OCI-LY7 (cell line): ENCODE data around the gene TBX5. TPM values are rescaled to one million over a fixed set of nuclear protein-coding genes. Genes with fewer than 3 reads are reported as not detected.

Experiments
- BruUV-seq: library from RNA; stranded (reverse); fragments of 400-500 nt; replicated peaks from 2 replicates; lab custom pipeline; 2021; lab: Mats Ljungman, UMichigan
- CTCF ChIA-PET: fragments of 300-600 bp; sonication (Branson Sonifier 250); formaldehyde crosslinking; loops from one replicate; lab custom pipeline; 2022; ENCODE audit warnings: antibody characterized with exemption; ENCODE audit not compliant: unreplicated experiment; lab: Charles Lee
- POLR2A ChIA-PET: fragments of 300-600 bp; sonication (Branson Sonifier 250); formaldehyde crosslinking; loops from one replicate; lab custom pipeline; 2022; ENCODE audit warnings: antibody characterized with exemption; lab: Charles Lee
- DNase-seq: peaks from one replicate; pipeline ENCODE4 v3.0.0-alpha.2; 2015; ENCODE audit warnings: low spot score
- H2AFZ ChIP-seq: fragments of 200-600 bp; sonication (generic), shearing (Covaris generic); 2 replicates; pipeline ENCODE4 v1.6.1; 2014; ENCODE audit warnings: mild to moderate bottlenecking, antibody characterized with exemption, low read length, moderate library complexity
- H3K27ac ChIP-seq: fragments of 200-600 bp; sonication (generic); 2 replicates; pipeline ENCODE4 v1.5.1; 2014; ENCODE audit warnings: mixed run types, low read depth, mild to moderate bottlenecking, moderate library complexity, low read length, inconsistent platforms; ENCODE audit not compliant: poor library complexity, severe bottlenecking
- H3K36me3 ChIP-seq: fragments of 200-600 bp; sonication (generic); 2 replicates; pipeline ENCODE4 v1.6.1; 2014; ENCODE audit warnings: mild to moderate bottlenecking, antibody characterized with exemption, low read length, moderate library complexity, mixed read lengths; ENCODE audit not compliant: insufficient read depth
- H3K4me1 ChIP-seq: fragments of 200-600 bp; sonication (generic); 2 replicates; pipeline ENCODE4 v1.5.1; 2014; ENCODE audit warnings: mild to moderate bottlenecking, low read length; ENCODE audit not compliant: insufficient read depth, poor library complexity, severe bottlenecking
- H3K4me2 ChIP-seq: fragments of 200-600 bp; sonication (generic); 2 replicates; pipeline ENCODE4 v1.6.1; 2014; ENCODE audit warnings: mild to moderate bottlenecking, low read length
- H3K4me3 ChIP-seq: fragments of 200-600 bp; sonication (generic); 2 replicates; pipeline ENCODE4 v1.5.1; 2014; ENCODE audit warnings: mild to moderate bottlenecking, low read depth, low read length; ENCODE audit not compliant: poor library complexity, severe bottlenecking
- H3K79me2 ChIP-seq: fragments of 200-600 bp; sonication (generic); 2 replicates; pipeline ENCODE4 v1.6.1; 2016; ENCODE audit warnings: low read depth, mild to moderate bottlenecking, low read length, moderate library complexity, mixed read lengths; ENCODE audit not compliant: insufficient read depth
- H3K9me2 ChIP-seq: fragments of 200-600 bp; sonication (generic); 2 replicates; pipeline ENCODE4 v1.6.1; 2016; ENCODE audit warnings: mild to moderate bottlenecking, low read length, mixed read lengths; ENCODE audit not compliant: insufficient read depth
- H3K9me3 ChIP-seq: fragments of 200-600 bp; sonication (generic); 2 replicates; pipeline ENCODE4 v1.6.1; 2014; ENCODE audit warnings: mild to moderate bottlenecking, mixed run types, low read length, mixed read lengths
- H4K20me1 ChIP-seq: fragments of 200-600 bp; sonication (generic); 2 replicates; pipeline ENCODE4 v1.6.1; 2014; ENCODE audit warnings: mild to moderate bottlenecking, antibody characterized with exemption, low read length, moderate library complexity, mixed read lengths; ENCODE audit not compliant: insufficient read depth
- CTCF ChIP-seq: fragments of 200-600 bp; sonication (generic); conservative IDR thresholded peaks from 2 replicates; pipeline ENCODE4 v1.5.1; 2014; ENCODE audit warnings: mild to moderate bottlenecking, antibody characterized with exemption, low read length, moderate library complexity, mixed read lengths
- EZH2phosphoT487 ChIP-seq: fragments of 200-600 bp; sonication (generic); IDR thresholded peaks from 2 replicates; pipeline ENCODE4 v1.6.1; 2018; ENCODE audit warnings: low read depth, borderline replicate concordance, mild to moderate bottlenecking, mixed run types, antibody characterized with exemption, low read length, moderate library complexity, mixed read lengths
- intact Hi-C: fragments of 100-400 bp; cut with micrococcal nuclease; formaldehyde crosslinking; loops from one replicate; pipeline ENCODE4 v1.10.0; 2022; ENCODE audit not compliant: unreplicated experiment
- total RNA-seq, 2 experiments: library from RNA; depleted of rRNA in 1 of 2; stranded (reverse); fragments of >200 nt in 1 of 2; shearing (Covaris generic) in 1 of 2; gene quantifications; 2 replicates each; pipeline ENCODE4 v1.2.3, GENCODE V29; 2014 to 2022

TBX5 gene
- total RNA-seq, 2 experiments from 2014 or later, result not detected

GRCh38 chr12:114396869-114397719 is 8.8 kb downstream of the TBX5 start:
- intact Hi-C loops, result no loop called here
- CTCF ChIA-PET, result no interaction called here
- POLR2A ChIA-PET, result no interaction called here

GRCh38 chr12:114396153-114396868 is 9.6 kb downstream of the TBX5 start:
- no peak overlapping the region for H3K4me2 ChIP-seq
- POLR2A ChIA-PET, result no interaction called here
- H3K27ac ChIP-seq, result no peak overlapping the region
- H3K36me3 ChIP-seq, result no peaks in the 10 kb centered on the region
- BruUV-seq, result no TSS peak
- no peaks in the 10 kb centered on the region for H3K79me2 ChIP-seq
- no peak for DNase-seq
- H3K9me2 ChIP-seq, result no peaks in the 10 kb centered on the region
- no peaks in the 10 kb centered on the region for H4K20me1 ChIP-seq
- H3K9me3 ChIP-seq, result no peaks in the 10 kb centered on the region
- intact Hi-C loops, result no loop called here
- H3K4me1 ChIP-seq, result no peaks in the 10 kb centered on the region
- H2AFZ ChIP-seq, result no peak overlapping the region
- H3K4me3 ChIP-seq, result no peak overlapping the region
- CTCF ChIA-PET, result no interaction called here
- no peak for TF ChIP-seq EZH2phosphoT487
- TF ChIP-seq CTCF, result no peak

More at GRCh38 chr12:114396869-114397719, 8.8 kb downstream of the TBX5 start:
- Histone ChIP-seq H3K27ac (no peak overlapping the region), H4K20me1 (no peaks in the 10 kb centered on the region), H3K9me2 (no peaks in the 10 kb centered on the region), H3K4me1 (no peaks in the 10 kb centered on the region), H3K4me3 (no peak overlapping the region), H2AFZ (no peak overlapping the region), H3K36me3 (no peaks in the 10 kb centered on the region), H3K4me2 (no peak overlapping the region), H3K79me2 (no peaks in the 10 kb centered on the region), H3K9me3 (no peaks in the 10 kb centered on the region)
- no TSS peak for BruUV-seq
- TF ChIP-seq EZH2phosphoT487 (no peak), CTCF (no peak)
- DNase-seq, result no peak

GRCh38 chr12:114395755-114396152 is 10.2 kb downstream of the TBX5 start:
- BruUV-seq, result no TSS peak
- H2AFZ ChIP-seq, result no peak overlapping the region
- no peaks in the 10 kb centered on the region for H3K79me2 ChIP-seq
- no peak overlapping the region for H3K4me2 ChIP-seq
- no peak for TF ChIP-seq CTCF
- no peak for TF ChIP-seq EZH2phosphoT487
- no peak overlapping the region for H3K27ac ChIP-seq
- H3K9me2 ChIP-seq, result no peaks in the 10 kb centered on the region
- H3K4me1 ChIP-seq, result no peaks in the 10 kb centered on the region
- DNase-seq, result no peak
- no peaks in the 10 kb centered on the region for H4K20me1 ChIP-seq
- ChIA-PET CTCF (no interaction called here), POLR2A (no interaction called here)
- H3K9me3 ChIP-seq, result no peaks in the 10 kb centered on the region
- intact Hi-C loops, result no loop called here
- no peak overlapping the region for H3K4me3 ChIP-seq
- no peaks in the 10 kb centered on the region for H3K36me3 ChIP-seq
